Mucosa of stomach (tissue), 1 donor: Measurements from ENCODE around the gene PACS2.

Experiments used
- H3K27me3 ChIP-seq: one replicate; pipeline ENCODE4 v1.7.0; 2013; ENCODE audit warnings: mild to moderate bottlenecking, low read length; ENCODE audit not compliant: control insufficient read depth, insufficient read depth
- H3K36me3 ChIP-seq: one replicate; pipeline ENCODE4 v1.7.0; 2013; ENCODE audit warnings: low read length; ENCODE audit not compliant: control insufficient read depth, insufficient read depth
- H3K4me1 ChIP-seq: one replicate; pipeline ENCODE4 v1.7.0; 2013; ENCODE audit warnings: mild to moderate bottlenecking, low read length; ENCODE audit not compliant: control insufficient read depth, insufficient read depth
- H3K4me3 ChIP-seq: one replicate; pipeline ENCODE4 v1.7.0; 2013; ENCODE audit warnings: low read length
- H3K9ac ChIP-seq: one replicate; pipeline ENCODE4 v1.7.0; 2013; ENCODE audit warnings: mild to moderate bottlenecking, low read length, moderate library complexity
- H3K9me3 ChIP-seq: one replicate; pipeline ENCODE4 v1.7.0; 2013; ENCODE audit warnings: mild to moderate bottlenecking, low read length, moderate library complexity; ENCODE audit not compliant: control insufficient read depth
- donor health status: Pancreatic carcinoma.

Gene PACS2

GRCh38 chr14:105440554-105440900 is 126.0 kb downstream of the PACS2 start:
- H3K4me3 ChIP-seq: no peak overlapping the region
- H3K9me3 ChIP-seq: no peaks in the 10 kb centered on the region
- H3K4me1 ChIP-seq: peaks cover 4% of the 10 kb centered on the region
- H3K27me3 ChIP-seq: no peaks in the 10 kb centered on the region
- H3K9ac ChIP-seq: no peak overlapping the region
- H3K36me3 ChIP-seq: no peaks in the 10 kb centered on the region

- H3K9me3 ChIP-seq: no peaks in the 10 kb centered on the region
- no peaks in the 10 kb centered on the region for H3K27me3 ChIP-seq
- peaks cover 4% of the 10 kb centered on the region for H3K4me1 ChIP-seq
- no peak overlapping the region for H3K4me3 ChIP-seq
- no peaks in the 10 kb centered on the region for H3K36me3 ChIP-seq
- no peak overlapping the region for H3K9ac ChIP-seq
Measured at GRCh38 chr14:105440992-105441391, 126.4 kb downstream of the PACS2 start.

GRCh38 chr14:105442125-105442524 is 127.6 kb downstream of the PACS2 start:
- Histone ChIP-seq H3K4me1 (peaks cover 3% of the 10 kb centered on the region), H3K9ac (no peak overlapping the region), H3K36me3 (no peaks in the 10 kb centered on the region), H3K4me3 (no peak overlapping the region), H3K9me3 (no peaks in the 10 kb centered on the region), H3K27me3 (no peaks in the 10 kb centered on the region)

GRCh38 chr14:105442834-105443233 is 128.3 kb downstream of the PACS2 start:
- H3K36me3 ChIP-seq: no peaks in the 10 kb centered on the region
- H3K4me3 ChIP-seq: no peak overlapping the region
- no peaks in the 10 kb centered on the region for H3K27me3 ChIP-seq
- H3K9ac ChIP-seq: no peak overlapping the region
- H3K9me3 ChIP-seq: no peaks in the 10 kb centered on the region
- H3K4me1 ChIP-seq: no peaks in the 10 kb centered on the region

- Histone ChIP-seq H3K4me3 (no peak overlapping the region), H3K9ac (no peak overlapping the region), H3K27me3 (no peaks in the 10 kb centered on the region), H3K9me3 (no peaks in the 10 kb centered on the region), H3K4me1 (no peaks in the 10 kb centered on the region), H3K36me3 (no peaks in the 10 kb centered on the region)
Measured at GRCh38 chr14:105444859-105445258, 130.3 kb downstream of the PACS2 start.

GRCh38 chr14:105445290-105445689 is 130.7 kb downstream of the PACS2 start:
- H3K4me1 ChIP-seq: no peaks in the 10 kb centered on the region
- H3K36me3 ChIP-seq: no peaks in the 10 kb centered on the region
- no peaks in the 10 kb centered on the region for H3K27me3 ChIP-seq
- no peak overlapping the region for H3K9ac ChIP-seq
- no peak overlapping the region for H3K4me3 ChIP-seq
- no peaks in the 10 kb centered on the region for H3K9me3 ChIP-seq

- Histone ChIP-seq H3K4me1 (no peaks in the 10 kb centered on the region), H3K9ac (no peak overlapping the region), H3K9me3 (no peaks in the 10 kb centered on the region), H3K27me3 (no peaks in the 10 kb centered on the region), H3K36me3 (no peaks in the 10 kb centered on the region), H3K4me3 (no peak overlapping the region)
Measured at GRCh38 chr14:105445901-105446845, 131.6 kb downstream of the PACS2 start.

GRCh38 chr14:105446971-105447370 is 132.4 kb downstream of the PACS2 start:
- H3K27me3 ChIP-seq: no peaks in the 10 kb centered on the region
- no peaks in the 10 kb centered on the region for H3K4me1 ChIP-seq
- no peak overlapping the region for H3K4me3 ChIP-seq
- no peak overlapping the region for H3K9ac ChIP-seq
- no peaks in the 10 kb centered on the region for H3K36me3 ChIP-seq
- H3K9me3 ChIP-seq: no peaks in the 10 kb centered on the region
